Stimulated activated CD4-positive, alpha-beta T cell treated with anti-CD3 and anti-CD28 coated beads, Interleukin-4, amount 100 ng/mL, for 24 hours (primary cell): ENCODE measurements around the gene IL27RA.
A peak's percentile ranks its signal among the peaks of the same experiment; 100 is the strongest.

Experiments used
- DNase-seq: peaks from one replicate; pipeline ENCODE4 v3.0.0-alpha.2; 2020

Gene IL27RA

DNA sequence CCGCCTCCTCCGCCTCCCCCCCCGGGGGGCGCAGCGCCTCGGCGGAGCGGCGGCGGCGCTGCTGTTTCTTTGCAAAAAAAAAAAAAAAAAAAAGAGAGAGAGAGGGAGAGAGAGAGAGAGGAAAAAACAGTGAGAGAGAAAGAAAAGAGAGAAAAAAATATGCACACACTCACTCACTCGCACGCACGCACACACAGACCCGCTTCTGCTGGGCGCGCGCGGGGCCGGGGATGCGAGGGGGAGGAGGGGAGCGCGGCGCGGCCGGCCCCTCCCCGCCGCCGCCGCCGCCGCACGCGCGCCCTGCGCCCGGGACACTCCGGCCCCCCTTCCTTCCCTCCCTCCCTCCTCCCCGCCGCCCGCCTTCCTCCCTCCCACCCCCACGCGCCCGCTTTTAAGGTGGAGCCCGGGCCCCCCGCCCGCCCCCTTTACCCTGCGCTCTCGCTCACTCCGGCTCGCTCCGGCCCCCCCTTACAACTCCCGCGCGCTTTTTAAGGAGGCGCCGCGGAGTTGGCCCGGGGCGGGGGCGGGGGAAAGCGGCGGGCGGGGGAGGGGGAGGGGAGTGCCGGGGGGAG, 59.0 kb downstream of the IL27RA start, which contains the start of gene SAMD1:
SAMD1 (minus strand) TSS at position 243 of the 572 bp plus-strand sequence.
- DNase-seq = peak; percentile 82

- DNase-seq = peak; percentile 61
These were observed 59.7 kb downstream of the IL27RA start for GRCh38 chr19:14091081-14091812.

DNA sequence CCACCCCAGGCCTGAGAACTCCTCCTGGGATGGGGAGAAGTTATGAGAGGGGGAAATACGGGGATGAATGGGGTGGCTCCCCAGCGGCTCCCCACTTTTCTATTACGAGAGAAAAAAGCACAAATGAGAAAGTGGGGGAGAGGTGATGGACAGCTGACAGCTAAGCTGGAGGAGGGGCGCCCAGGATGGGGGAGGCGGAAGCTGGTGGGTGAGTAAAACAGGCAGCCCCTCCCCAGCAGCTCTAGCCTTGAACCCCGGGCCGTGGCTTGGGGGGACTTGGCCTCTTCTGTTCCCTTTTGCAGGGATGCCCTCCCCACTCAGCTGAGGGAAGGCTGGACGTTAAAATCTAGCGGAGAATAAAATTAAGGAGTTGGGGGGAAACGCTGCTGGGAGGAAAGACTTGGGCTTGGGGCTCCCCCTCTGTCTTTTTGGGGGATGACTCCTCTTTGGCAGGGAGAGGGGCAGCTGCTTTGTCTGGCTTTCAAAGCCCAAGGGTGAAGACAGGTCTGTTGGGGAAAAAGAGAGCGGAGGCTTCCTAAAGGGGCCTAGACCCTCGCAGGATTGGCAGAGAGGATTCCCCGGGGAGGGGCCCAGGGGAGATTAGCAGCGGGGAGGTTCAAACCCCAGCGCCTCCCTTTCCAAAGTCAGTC, 60.4 kb downstream of the IL27RA start:
- DNase-seq = no peak

DNA sequence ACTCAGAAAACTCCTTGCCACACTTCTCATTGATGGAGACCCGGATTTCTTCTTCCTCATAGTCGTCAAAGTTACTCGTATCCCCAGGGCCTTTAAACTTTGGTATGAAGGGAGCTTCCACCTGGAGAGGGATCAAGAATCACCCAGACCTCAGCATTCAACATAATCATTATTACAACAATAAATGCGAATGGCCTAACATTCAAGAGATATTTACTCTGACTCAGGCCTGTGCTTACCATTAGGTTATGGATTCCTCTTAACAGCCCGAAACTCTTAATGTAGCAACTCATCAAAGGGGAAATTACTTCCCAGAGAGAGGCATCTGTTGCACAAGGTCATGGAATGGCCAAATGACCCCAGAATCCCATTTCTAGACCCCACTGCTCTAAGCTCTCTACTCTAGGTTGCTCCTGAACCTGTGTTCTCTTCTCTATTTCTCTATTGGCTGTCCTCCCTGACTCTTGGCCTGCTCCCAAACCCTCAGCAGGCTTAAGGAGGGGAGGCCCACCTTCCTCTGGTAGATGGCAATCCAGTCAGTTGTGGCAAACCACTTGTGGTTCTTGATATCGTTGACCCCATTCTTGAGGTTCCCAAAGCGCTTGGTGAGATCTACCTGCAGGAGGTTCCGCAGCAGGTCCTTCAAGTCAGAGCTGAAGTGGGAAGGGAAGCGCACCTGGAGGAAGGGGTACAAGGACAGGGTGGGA, 61.7 kb downstream of the IL27RA start:
- DNase-seq = no peak

GRCh38 chr19:14094854-14095253, 63.3 kb downstream of the IL27RA start:
- DNase-seq = no peak

DNA sequence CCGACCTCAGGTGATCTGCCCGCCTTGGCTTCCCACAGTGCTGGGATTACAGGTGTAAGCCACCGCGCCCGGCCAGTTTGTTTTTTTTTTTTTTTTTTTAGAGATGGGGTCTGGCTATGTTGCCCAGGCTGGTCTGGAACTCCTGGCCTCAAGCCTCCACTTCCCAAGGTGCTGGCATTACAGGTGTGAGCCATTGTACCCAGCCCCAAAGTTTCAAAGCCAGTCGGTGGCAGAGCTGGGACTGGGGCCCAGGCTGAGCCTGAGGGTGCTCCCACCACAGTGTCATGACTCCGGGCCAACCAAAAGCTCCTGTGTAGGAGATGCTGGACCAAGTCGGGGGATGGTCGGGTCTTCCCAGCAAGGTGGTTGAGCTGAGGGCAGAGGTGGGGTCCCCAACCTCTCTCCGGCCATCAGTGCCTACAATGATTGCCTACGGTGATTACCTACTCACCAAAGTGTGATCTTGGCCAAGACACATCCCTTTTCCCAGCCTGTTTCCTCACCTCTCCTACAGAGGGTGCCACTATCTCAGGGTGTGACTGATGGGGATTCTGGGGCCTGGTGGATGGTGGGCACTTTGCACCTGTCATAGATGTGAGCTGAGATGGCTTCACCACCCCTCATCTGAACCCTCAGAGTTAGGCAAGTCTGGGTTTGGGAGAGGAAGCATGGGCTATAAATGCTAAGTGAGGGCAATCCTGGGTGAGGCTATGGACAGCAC, 64.9 kb downstream of the IL27RA start:
- DNase-seq = no peak

DNA sequence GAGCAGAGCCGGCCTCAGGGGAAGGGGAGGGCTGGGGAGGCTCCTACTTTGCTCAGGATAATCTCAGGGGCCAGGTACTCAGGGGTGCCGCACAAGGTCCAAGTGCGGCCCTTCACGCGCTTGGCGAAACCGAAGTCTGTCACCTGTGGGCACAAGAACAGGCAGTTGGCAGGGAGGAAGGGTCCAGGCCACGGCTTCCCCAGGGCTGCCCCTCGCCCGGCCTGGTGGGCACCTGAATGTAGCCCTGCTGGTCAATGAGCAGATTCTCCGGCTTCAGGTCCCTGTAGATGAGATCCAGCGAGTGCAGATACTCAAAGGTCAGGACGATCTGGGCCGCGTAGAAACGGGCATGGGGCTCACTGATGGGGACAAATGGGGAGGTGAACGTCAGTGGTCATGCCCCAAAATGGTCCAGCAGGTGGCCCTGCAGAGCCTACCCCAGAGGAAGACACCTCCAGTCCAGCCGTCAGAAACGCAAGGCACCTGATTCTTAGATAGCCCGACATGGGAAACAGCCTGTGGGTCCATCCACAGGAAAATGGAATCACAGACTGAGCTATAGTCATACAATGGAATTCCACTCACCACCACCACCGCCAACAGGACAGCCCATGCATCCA, 66.1 kb downstream of the IL27RA start:
- DNase-seq = no peak

GRCh38 chr19:14101003-14101545, 69.5 kb downstream of the IL27RA start:
- DNase-seq = no peak

DNA sequence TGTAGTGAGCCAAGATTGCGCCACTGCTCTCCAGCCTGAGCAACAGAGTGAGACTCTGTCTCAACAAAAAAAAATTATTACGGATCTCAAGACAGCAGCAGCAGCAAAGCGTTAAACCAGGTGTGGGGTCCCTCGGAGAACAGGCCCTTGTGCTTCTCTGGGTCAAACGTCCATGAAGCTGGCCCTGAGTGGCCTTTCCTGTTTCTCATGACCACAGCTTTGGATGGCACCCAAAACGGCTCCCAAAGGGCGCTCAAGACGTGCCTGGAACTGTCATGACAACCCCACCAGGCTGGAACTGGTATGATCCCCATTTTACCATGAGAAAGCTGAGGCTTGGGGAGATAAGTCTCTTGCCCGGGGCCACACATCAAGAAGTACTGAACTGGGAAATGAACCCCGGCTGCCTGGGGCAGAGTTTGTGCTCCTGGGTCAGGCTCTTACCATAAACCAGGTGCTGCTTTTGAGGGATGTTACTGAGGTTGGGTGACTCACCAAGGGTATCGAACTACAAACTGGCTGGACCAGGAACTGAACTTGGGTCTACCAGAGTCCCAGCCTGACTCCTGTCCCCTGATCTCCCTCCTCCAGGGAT, 70.6 kb downstream of the IL27RA start:
- no peak for DNase-seq

DNA sequence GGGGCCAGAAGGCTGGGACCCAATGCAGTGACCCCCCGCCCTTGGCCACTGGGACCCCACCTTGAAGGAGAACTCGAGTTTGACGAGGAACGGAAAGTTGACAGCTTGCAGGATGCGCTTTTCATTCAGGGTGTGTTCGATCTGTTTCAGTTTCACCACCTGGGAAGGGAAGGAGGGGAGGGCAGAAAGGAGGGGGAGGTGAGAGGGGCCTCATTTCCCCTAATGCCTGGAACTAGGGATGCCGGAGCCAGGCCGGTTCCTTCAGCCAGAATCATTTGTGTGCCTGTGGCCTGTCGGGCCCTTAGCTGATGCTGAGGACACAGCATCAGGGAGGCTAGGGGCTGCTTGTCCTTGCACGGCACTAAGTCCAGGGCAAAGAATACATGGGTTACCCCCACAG, 71.2 kb downstream of the IL27RA start:
- no peak for DNase-seq
